ENCODE data around the gene UBASH3A.

GRCh38 chr21:42401154-42401553 lies 2.5 kb upstream of the UBASH3A start:
- TF ChIP-seq SUZ12 (IDR thresholded peaks at IDR 0.05; ENCODE audit: extremely low read depth, insufficient read depth, insufficient read length) (no peak), YY1 (IDR thresholded peaks at IDR 0.05; ENCODE audit: insufficient read depth, insufficient read length) (no peak)
